22Rv1 (cell line): ENCODE measurements around the gene GDPD4.

ENCODE experiments used
- H3K27ac ChIP-seq: fragments of 450-650 bp; 2 replicates; pipeline ENCODE4 v1.5.1; 2017
- CTCF ChIP-seq: fragments of 450-650 bp; IDR thresholded peaks from 2 replicates; pipeline ENCODE4 v1.5.1; 2017; ENCODE audit warnings: mild to moderate bottlenecking
- ZFX ChIP-seq: fragments of 450-650 bp; IDR thresholded peaks from 2 replicates; pipeline ENCODE4 v1.6.1; 2017; ENCODE audit warnings: antibody characterized with exemption, borderline replicate concordance

The GDPD4 gene

DNA sequence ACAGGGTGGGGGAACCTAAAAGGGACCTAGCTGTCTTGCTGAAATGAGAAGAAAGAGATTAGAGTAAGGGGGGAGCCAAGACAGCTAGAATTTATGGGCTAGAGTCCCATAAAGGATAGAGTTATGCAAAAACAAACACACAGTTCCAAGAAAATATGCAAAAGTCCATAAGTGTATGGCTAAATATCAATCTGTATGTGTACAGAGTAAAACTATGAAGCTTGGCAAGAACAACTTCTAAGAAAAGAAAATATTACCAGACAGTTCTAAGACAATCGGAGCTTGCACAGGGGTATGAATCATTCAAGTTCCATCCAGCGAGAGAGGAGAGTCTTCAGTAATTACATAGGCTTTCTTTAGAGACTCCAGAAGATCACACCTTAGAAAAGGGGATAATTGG is 41.8 kb downstream of the GDPD4 start:
- TF ChIP-seq CTCF (no peak), ZFX (no peak)
- H3K27ac ChIP-seq = no peak overlapping the region

DNA sequence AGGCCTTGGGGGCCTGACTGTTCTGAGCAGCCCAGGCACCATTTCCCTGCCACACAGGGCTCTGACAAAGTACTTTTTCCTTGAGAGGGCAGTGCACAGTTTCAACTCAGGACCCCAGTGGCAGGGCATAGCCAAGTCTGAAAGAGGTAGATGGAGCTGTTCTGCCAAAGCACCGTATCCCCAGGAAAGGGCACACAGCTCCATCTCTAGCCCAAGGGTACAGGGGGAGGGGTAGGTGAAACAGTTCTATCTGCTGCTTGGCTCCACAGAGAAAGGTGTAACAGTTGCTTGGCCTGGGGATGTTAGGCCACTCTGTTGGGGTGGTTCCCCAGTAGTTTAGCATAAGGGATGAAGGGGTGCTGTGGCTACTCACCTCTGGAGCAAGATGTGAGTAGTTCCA is 47.8 kb downstream of the GDPD4 start:
- TF ChIP-seq CTCF (no peak), ZFX (no peak)
- H3K27ac ChIP-seq = no peak overlapping the region

- H3K27ac ChIP-seq = no peak overlapping the region
- TF ChIP-seq CTCF (no peak), ZFX (no peak)
Measured at GRCh38 chr11:77252555-77253270, 48.8 kb downstream of the GDPD4 start.

- TF ChIP-seq CTCF (no peak), ZFX (no peak)
Measured at GRCh38 chr11:77250881-77251640, 50.4 kb downstream of the GDPD4 start.

DNA sequence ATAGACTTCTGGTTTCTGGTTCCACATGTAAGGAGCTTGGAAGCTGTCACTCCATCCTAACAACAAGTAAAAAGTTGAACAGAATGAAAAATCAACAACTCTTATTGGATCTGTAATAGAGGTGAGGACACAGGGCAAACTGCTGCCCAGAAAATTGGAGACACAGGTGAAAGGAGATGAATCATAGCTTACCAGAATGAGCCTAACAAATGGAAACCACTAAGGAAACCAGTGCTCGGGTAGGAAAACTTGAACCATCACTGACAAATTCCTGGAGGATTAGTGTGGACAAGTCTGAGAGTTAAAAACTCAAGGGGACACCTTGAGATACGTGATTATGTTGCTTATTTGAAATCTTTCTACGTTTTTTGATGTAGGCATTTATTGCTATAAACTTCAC is 52.1 kb downstream of the GDPD4 start:
- no peak overlapping the region for H3K27ac ChIP-seq
- TF ChIP-seq ZFX (no peak), CTCF (no peak)

More at GRCh38 chr11:77250881-77251640, 50.4 kb downstream of the GDPD4 start:
- H3K27ac ChIP-seq = no peak overlapping the region

DNA sequence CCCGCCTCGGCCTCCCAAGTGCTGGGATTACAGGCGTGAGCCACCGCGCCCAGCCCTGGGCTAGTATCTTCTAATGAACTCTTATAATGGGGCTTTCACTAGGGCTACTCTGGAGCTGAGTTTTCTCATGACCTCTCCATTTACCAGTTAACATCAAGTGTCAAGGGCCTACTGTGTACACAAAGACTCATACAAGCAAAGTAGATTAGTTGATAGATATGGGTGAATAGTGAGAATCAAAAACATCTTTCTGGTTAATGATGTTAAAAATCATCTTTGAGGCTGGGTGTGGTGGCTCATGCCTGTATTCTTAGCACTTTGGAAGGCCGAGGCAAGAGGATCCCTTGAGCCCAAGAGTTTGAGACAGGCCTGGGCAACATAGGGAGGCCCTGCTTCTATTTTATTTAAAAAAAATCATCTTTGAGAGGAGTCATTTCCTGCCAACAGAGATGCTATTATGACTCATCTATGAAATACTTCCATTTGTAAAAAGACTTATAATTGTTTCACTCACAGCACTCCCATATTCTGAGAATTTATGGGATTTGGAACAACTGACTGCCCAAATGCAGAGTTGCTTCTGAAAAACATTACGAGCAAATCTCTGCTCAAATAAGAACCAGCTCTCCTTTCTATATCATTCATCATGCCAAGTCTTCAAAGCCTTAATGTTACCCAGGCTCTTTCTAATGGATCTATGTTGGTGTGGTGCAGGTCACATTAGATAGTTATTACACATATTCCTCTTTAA is 57.0 kb downstream of the GDPD4 start:
- peak overlapping the region; percentile 65 for H3K27ac ChIP-seq
- TF ChIP-seq ZFX = no peak
- TF ChIP-seq CTCF = no peak
